HEK293 (cell line): Measurements from ENCODE around the gene RTKN2.

ENCODE experiments used
- CTCF ChIA-PET: fragments of 350-600 bp; formaldehyde crosslinking; extraction: SDS; loops from one replicate; lab custom pipeline; 2021; ENCODE audit warnings: antibody characterized with exemption; lab: Yijun Ruan, JAX
- POLR2A ChIA-PET: fragments of 300-600 bp; formaldehyde crosslinking; extraction: SDS; loops from one replicate; lab custom pipeline; 2020; ENCODE audit warnings: antibody characterized with exemption, inconsistent platforms; lab: Yijun Ruan, JAX
- H3K27ac ChIP-seq: fragments of 200-500 bp; sonication (Bioruptor generic); 2 replicates; pipeline ENCODE4 v1.5.1; 2014; ENCODE audit warnings: low read depth, low read length, control low read depth, inconsistent platforms; ENCODE audit errors: extremely low read depth
- H3K36me3 ChIP-seq, 2 experiments: fragments of 200-500 bp in 1 of 2; sonication (Bioruptor generic) in 1 of 2; 1 replicate in 1 of 2; 2 replicates in 1 of 2; pipeline ENCODE4 v1.5.1; 2014 to 2017; ENCODE audit warnings: inconsistent platforms in 2 of 2, low read length in 2 of 2; ENCODE audit not compliant: control insufficient read depth in 2 of 2, insufficient read depth in 1 of 2
- H3K4me1 ChIP-seq: fragments of 200-500 bp; sonication (Bioruptor generic); 2 replicates; pipeline ENCODE4 v1.5.1; 2014; ENCODE audit warnings: mild to moderate bottlenecking, low read length, inconsistent platforms; ENCODE audit not compliant: control insufficient read depth, insufficient read depth
- H3K4me3 ChIP-seq: 2 replicates; pipeline ENCODE4 v1.5.1; 2011; ENCODE audit warnings: low read depth, mild to moderate bottlenecking, control low read depth, low read length, moderate library complexity
- H3K9me3 ChIP-seq: fragments of 200-500 bp; sonication (Bioruptor generic); 2 replicates; pipeline ENCODE4 v1.5.1; 2014; ENCODE audit warnings: low read depth, low read length, inconsistent platforms; ENCODE audit not compliant: control insufficient read depth, insufficient read depth
- BCL11B ChIP-seq: fragments of 450-650 bp; formaldehyde crosslinking; IDR thresholded peaks from 2 replicates; pipeline ENCODE4 v1.5.1; 2016; ENCODE audit warnings: low read depth, missing biosample characterization, missing genetic modification characterization
- SP7 ChIP-seq: fragments of 450-650 bp; formaldehyde crosslinking; IDR thresholded peaks from 2 replicates; pipeline ENCODE4 v1.5.1; 2016; ENCODE audit warnings: missing biosample characterization, missing genetic modification characterization
- ZBTB20 ChIP-seq: fragments of 450-650 bp; formaldehyde crosslinking; IDR thresholded peaks from 2 replicates; pipeline ENCODE4 v1.5.1; 2016; ENCODE audit warnings: missing biosample characterization, missing genetic modification characterization
- ZNF146 ChIP-seq: fragments of 450-650 bp; formaldehyde crosslinking; IDR thresholded peaks from 2 replicates; pipeline ENCODE4 v1.5.1; 2016; ENCODE audit warnings: missing biosample characterization, missing genetic modification characterization
- ZNF223 ChIP-seq: fragments of 450-650 bp; formaldehyde crosslinking; IDR thresholded peaks from 2 replicates; pipeline ENCODE4 v1.5.1; 2016; ENCODE audit warnings: missing biosample characterization, missing genetic modification characterization
- ZNF292 ChIP-seq: fragments of 450-650 bp; formaldehyde crosslinking; IDR thresholded peaks from 2 replicates; pipeline ENCODE4 v1.5.1; 2016; ENCODE audit warnings: low read depth, missing biosample characterization, missing genetic modification characterization, borderline replicate concordance
- ZNF391 ChIP-seq: fragments of 450-650 bp; formaldehyde crosslinking; IDR thresholded peaks from 2 replicates; pipeline ENCODE4 v1.5.1; 2016; ENCODE audit warnings: low read depth, missing biosample characterization, missing genetic modification characterization, borderline replicate concordance
- ZNF426 ChIP-seq: fragments of 450-650 bp; formaldehyde crosslinking; IDR thresholded peaks from 2 replicates; pipeline ENCODE4 v1.5.1; 2017; ENCODE audit warnings: missing biosample characterization, missing genetic modification characterization, mild to moderate bottlenecking, inconsistent platforms, moderate library complexity
- ZNF555 ChIP-seq: fragments of 450-650 bp; formaldehyde crosslinking; conservative IDR thresholded peaks from 2 replicates; pipeline ENCODE4 v1.5.1; 2017; ENCODE audit warnings: missing biosample characterization, mild to moderate bottlenecking, missing genetic modification characterization, inconsistent platforms
- ZNF560 ChIP-seq: fragments of 450-650 bp; formaldehyde crosslinking; IDR thresholded peaks from 2 replicates; pipeline ENCODE4 v1.5.1; 2017; ENCODE audit warnings: missing biosample characterization, missing genetic modification characterization, borderline replicate concordance
- ZNF571 ChIP-seq: fragments of 450-650 bp; formaldehyde crosslinking; IDR thresholded peaks from 2 replicates; pipeline ENCODE4 v1.5.0; 2017; ENCODE audit warnings: missing biosample characterization, missing genetic modification characterization
- ZNF600 ChIP-seq: fragments of 450-650 bp; formaldehyde crosslinking; IDR thresholded peaks from 2 replicates; pipeline ENCODE4 v1.5.1; 2016; ENCODE audit warnings: missing biosample characterization, missing genetic modification characterization
- ZNF664 ChIP-seq: fragments of 450-650 bp; formaldehyde crosslinking; IDR thresholded peaks from 2 replicates; pipeline ENCODE4 v1.5.1; 2016; ENCODE audit warnings: missing biosample characterization, missing genetic modification characterization
- ZNF707 ChIP-seq: fragments of 450-650 bp; formaldehyde crosslinking; IDR thresholded peaks from 2 replicates; pipeline ENCODE4 v1.5.1; 2016; ENCODE audit warnings: missing biosample characterization, missing genetic modification characterization
- ZNF830 ChIP-seq: fragments of 450-650 bp; IDR thresholded peaks from 2 replicates; pipeline ENCODE4 v1.5.0; 2018; ENCODE audit warnings: missing biosample characterization, missing genetic modification characterization, low read depth, mild to moderate bottlenecking, moderate library complexity
- TF ChIP-seq, protein P1 (sequence below): fragments of 450-650 bp; formaldehyde crosslinking; IDR thresholded peaks from 2 replicates; pipeline ENCODE4 v1.5.1; 2016; ENCODE audit warnings: missing biosample characterization, missing genetic modification characterization
- TF ChIP-seq, protein P2 (sequence below): fragments of 450-650 bp; formaldehyde crosslinking; IDR thresholded peaks from 2 replicates; pipeline ENCODE4 v1.5.1; 2016; ENCODE audit warnings: missing biosample characterization, missing genetic modification characterization, borderline replicate concordance
- TF ChIP-seq, protein P3 (sequence below): fragments of 450-650 bp; formaldehyde crosslinking; IDR thresholded peaks from 2 replicates; pipeline ENCODE4 v1.5.1; 2017; ENCODE audit warnings: missing biosample characterization, mild to moderate bottlenecking, missing genetic modification characterization, moderate library complexity
- TF ChIP-seq, protein P4 (sequence below): IDR thresholded peaks from 2 replicates; pipeline ENCODE4 v1.6.1; 2011; ENCODE audit warnings: mild to moderate bottlenecking, low read depth, low read length, borderline replicate concordance
- TF ChIP-seq, protein P5 (sequence below): fragments of 450-650 bp; formaldehyde crosslinking; optimal IDR thresholded peaks from 2 replicates; pipeline ENCODE3; 2016; ENCODE audit warnings: missing biosample characterization, mild to moderate bottlenecking, missing genetic modification characterization
- TF ChIP-seq, protein P6 (sequence below): fragments of 450-650 bp; formaldehyde crosslinking; IDR thresholded peaks from 2 replicates; pipeline ENCODE4 v1.5.1; 2016; ENCODE audit warnings: missing biosample characterization, missing genetic modification characterization

The RTKN2 gene

DNA sequence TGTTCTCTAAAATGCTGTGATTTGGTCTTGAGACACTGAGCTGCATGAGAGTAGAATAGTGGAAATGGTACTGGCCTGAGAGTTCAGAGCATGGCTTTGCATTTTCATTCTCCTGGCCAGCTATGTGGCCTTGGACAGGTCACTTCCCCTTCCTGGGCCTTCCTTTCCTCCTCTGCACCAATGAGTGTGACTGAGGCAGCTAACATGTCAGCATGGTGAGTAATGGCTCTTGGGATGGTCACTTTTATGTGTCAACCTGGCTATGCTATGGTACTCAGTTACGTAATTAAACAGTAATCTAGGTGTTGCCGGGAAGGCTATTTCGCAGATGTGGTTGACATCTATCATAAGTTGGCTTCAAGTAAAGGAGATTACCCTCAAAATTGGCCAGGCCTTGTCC is 109.3 kb downstream of the RTKN2 start:
- Histone ChIP-seq H3K9me3 (no peaks in the 10 kb centered on the region), H3K4me1 (no peaks in the 10 kb centered on the region), H3K27ac (no peak overlapping the region), H3K36me3 (no peaks in the 10 kb centered on the region), H3K4me3 (no peak overlapping the region)
- POLR2A ChIA-PET = no interaction called here
- TF ChIP-seq ZNF292 (tag by site-specific recombination) (no peak), SP7 (tag by site-specific recombination) (no peak), ZNF830 (no peak), ZNF146 (tag by site-specific recombination) (no peak)
- TF ChIP-seq, protein P1, sequence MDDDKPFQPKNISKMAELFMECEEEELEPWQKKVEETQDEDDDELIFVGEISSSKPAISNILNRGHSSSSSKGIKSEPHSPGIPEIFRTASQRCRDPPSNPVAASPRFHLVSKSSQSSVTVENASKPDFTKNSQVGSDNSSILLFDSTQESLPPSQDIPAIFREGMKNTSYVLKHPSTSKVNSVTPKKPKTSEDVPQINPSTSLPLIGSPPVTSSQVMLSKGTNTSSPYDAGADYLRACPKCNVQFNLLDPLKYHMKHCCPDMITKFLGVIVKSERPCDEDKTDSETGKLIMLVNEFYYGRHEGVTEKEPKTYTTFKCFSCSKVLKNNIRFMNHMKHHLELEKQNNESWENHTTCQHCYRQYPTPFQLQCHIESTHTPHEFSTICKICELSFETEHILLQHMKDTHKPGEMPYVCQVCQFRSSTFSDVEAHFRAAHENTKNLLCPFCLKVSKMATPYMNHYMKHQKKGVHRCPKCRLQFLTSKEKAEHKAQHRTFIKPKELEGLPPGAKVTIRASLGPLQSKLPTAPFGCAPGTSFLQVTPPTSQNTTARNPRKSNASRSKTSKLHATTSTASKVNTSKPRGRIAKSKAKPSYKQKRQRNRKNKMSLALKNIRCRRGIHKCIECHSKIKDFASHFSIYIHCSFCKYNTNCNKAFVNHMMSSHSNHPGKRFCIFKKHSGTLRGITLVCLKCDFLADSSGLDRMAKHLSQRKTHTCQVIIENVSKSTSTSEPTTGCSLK (tag by site-specific recombination) = no peak
- TF ChIP-seq, protein P2, sequence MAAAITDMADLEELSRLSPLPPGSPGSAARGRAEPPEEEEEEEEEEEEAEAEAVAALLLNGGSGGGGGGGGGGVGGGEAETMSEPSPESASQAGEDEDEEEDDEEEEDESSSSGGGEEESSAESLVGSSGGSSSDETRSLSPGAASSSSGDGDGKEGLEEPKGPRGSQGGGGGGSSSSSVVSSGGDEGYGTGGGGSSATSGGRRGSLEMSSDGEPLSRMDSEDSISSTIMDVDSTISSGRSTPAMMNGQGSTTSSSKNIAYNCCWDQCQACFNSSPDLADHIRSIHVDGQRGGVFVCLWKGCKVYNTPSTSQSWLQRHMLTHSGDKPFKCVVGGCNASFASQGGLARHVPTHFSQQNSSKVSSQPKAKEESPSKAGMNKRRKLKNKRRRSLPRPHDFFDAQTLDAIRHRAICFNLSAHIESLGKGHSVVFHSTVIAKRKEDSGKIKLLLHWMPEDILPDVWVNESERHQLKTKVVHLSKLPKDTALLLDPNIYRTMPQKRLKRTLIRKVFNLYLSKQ (tag by site-specific recombination) = no peak
- TF ChIP-seq, protein P3, sequence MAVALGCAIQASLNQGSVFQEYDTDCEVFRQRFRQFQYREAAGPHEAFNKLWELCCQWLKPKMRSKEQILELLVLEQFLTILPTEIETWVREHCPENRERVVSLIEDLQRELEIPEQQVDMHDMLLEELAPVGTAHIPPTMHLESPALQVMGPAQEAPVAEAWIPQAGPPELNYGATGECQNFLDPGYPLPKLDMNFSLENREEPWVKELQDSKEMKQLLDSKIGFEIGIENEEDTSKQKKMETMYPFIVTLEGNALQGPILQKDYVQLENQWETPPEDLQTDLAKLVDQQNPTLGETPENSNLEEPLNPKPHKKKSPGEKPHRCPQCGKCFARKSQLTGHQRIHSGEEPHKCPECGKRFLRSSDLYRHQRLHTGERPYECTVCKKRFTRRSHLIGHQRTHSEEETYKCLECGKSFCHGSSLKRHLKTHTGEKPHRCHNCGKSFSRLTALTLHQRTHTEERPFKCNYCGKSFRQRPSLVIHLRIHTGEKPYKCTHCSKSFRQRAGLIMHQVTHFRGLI (tag by site-specific recombination) = no peak
- CTCF ChIA-PET = no interaction called here

DNA sequence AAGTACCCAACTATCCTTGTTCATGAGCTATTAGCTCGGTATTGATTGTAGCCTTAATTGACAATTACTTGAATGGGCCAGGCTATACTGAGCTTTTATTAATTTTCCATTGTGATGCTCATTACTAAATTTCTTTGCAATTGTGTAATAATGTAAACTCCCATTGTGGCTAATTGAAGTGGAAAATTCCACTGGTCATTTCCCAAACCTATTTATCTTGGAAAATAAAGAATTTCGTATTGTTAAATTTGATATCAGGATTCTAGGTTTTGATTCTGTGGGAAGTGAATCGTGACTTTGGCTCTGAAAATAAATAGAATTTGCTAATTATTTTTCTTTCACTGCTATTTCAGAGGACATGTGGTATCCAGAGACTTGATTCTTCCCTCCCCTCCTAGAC is 111.0 kb downstream of the RTKN2 start:
- no peaks in the 10 kb centered on the region for H3K9me3 ChIP-seq
- no peak overlapping the region for H3K27ac ChIP-seq
- H3K4me1 ChIP-seq = no peaks in the 10 kb centered on the region
- ChIA-PET CTCF (no interaction called here), POLR2A (no interaction called here)
- H3K4me3 ChIP-seq = no peak overlapping the region
- TF ChIP-seq, protein P3 (tag by site-specific recombination) = no peak
- no peak for TF ChIP-seq ZNF426
- no peak for TF ChIP-seq ZNF223 (tag by site-specific recombination)
- no peak for TF ChIP-seq ZBTB20
- TF ChIP-seq ZNF664 (tag by site-specific recombination) = no peak
- no peak for TF ChIP-seq ZNF391
- no peak for TF ChIP-seq ZNF571 (tag by site-specific recombination)
- no peak for TF ChIP-seq ZNF600 (tag by site-specific recombination)
- no peak for TF ChIP-seq ZNF555
- TF ChIP-seq, protein P4, sequence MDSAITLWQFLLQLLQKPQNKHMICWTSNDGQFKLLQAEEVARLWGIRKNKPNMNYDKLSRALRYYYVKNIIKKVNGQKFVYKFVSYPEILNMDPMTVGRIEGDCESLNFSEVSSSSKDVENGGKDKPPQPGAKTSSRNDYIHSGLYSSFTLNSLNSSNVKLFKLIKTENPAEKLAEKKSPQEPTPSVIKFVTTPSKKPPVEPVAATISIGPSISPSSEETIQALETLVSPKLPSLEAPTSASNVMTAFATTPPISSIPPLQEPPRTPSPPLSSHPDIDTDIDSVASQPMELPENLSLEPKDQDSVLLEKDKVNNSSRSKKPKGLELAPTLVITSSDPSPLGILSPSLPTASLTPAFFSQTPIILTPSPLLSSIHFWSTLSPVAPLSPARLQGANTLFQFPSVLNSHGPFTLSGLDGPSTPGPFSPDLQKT = no peak
- TF ChIP-seq, protein P5, sequence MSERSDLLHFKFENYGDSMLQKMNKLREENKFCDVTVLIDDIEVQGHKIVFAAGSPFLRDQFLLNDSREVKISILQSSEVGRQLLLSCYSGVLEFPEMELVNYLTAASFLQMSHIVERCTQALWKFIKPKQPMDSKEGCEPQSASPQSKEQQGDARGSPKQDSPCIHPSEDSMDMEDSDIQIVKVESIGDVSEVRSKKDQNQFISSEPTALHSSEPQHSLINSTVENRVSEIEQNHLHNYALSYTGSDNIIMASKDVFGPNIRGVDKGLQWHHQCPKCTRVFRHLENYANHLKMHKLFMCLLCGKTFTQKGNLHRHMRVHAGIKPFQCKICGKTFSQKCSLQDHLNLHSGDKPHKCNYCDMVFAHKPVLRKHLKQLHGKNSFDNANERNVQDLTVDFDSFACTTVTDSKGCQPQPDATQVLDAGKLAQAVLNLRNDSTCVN = no peak
- TF ChIP-seq BCL11B (tag by site-specific recombination) = no peak
- no peak for TF ChIP-seq ZNF707
- TF ChIP-seq ZNF560 (tag by site-specific recombination) = no peak
- TF ChIP-seq, protein P6, sequence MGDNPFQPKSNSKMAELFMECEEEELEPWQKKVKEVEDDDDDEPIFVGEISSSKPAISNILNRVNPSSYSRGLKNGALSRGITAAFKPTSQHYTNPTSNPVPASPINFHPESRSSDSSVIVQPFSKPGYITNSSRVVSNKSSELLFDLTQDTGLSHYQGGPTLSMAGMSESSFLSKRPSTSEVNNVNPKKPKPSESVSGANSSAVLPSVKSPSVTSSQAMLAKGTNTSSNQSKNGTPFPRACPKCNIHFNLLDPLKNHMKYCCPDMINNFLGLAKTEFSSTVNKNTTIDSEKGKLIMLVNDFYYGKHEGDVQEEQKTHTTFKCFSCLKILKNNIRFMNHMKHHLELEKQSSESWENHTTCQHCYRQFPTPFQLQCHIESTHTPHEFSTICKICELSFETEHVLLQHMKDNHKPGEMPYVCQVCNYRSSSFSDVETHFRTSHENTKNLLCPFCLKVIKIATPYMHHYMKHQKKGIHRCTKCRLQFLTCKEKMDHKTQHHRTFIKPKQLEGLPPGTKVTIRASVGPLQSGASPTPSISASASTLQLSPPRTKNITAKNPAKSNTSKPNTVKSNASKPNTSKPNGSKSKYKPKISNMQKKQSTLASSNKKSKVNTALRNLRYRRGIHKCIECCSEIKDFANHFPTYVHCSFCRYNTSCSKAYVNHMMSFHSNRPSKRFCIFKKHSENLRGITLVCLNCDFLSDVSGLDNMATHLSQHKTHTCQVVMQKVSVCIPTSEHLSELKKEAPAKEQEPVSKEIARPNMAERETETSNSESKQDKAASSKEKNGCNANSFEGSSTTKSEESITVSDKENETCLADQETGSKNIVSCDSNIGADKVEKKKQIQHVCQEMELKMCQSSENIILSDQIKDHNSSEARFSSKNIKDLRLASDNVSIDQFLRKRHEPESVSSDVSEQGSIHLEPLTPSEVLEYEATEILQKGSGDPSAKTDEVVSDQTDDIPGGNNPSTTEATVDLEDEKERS (tag by site-specific recombination) = no peak
- H3K36me3 ChIP-seq = no peaks in the 10 kb centered on the region
